HUES48 (cell line): Measurements from ENCODE around the gene SH3BGRL2.
"Not testable (repeated sequence)": the region's sequence is repeated elsewhere in the genome, so short reads cannot be mapped to it uniquely, and the experiment has no call there.

Experiments
- H3K27ac ChIP-seq: one replicate; pipeline ENCODE4 v1.7.0; 2013; ENCODE audit warnings: low read depth, low read length, inconsistent platforms
- H3K27me3 ChIP-seq: 2 replicates; pipeline ENCODE4 v1.6.1; 2013; ENCODE audit warnings: mild to moderate bottlenecking, low read length; ENCODE audit not compliant: control insufficient read depth, insufficient read depth
- H3K36me3 ChIP-seq: 2 replicates; pipeline ENCODE4 v1.6.1; 2013; ENCODE audit warnings: low read length; ENCODE audit not compliant: control insufficient read depth, insufficient read depth
- H3K4me1 ChIP-seq: 2 replicates; pipeline ENCODE4 v1.6.1; 2013; ENCODE audit warnings: mild to moderate bottlenecking, low read length; ENCODE audit not compliant: control insufficient read depth, insufficient read depth
- H3K4me3 ChIP-seq: 2 replicates; pipeline ENCODE4 v1.5.1; 2013; ENCODE audit warnings: mild to moderate bottlenecking, low read depth, low read length
- H3K9ac ChIP-seq: 2 replicates; pipeline ENCODE4 v1.6.1; 2013; ENCODE audit warnings: mild to moderate bottlenecking, low read depth, low read length, moderate library complexity
- H3K9me3 ChIP-seq: 2 replicates; pipeline ENCODE4 v1.6.1; 2013; ENCODE audit warnings: low read length; ENCODE audit not compliant: control insufficient read depth, insufficient read depth

SH3BGRL2 gene

DNA sequence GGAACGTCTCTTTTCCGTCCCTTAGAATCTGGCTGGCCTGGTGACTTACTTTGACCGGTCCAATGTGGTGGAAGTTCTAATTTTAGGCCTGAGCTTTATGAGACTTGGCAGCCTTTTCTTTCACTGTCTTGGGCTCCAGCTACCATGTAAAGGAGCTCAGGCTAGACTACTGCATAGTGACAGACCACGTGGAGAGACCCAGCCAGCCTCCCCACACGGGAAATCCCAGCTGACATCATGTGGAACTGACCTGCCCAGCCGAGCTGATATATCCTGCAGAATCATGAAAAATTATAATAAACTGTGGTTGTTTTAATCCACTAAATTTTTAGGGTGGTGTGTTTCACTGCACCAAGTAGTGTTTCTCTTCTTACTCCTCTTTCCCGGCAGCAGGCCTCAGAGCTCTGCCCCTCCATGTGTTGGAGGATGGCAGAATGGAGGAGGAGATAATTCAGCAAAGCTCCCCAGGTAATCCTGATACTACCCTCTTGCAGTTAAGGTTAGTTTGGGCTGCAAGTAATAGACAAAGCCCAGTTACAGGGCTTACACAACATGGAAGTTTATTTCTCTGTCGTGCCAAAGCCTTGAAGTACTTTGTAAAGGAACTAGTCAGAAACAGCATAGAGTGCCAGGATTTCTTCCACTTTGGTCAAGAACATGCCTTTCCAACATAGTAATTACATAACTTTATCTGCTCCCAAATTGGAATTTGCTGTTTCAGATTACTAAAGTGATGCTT is 87.5 kb downstream of the SH3BGRL2 start:
- Histone ChIP-seq H3K9me3 (no peaks in the 10 kb centered on the region), H3K27ac (no peak overlapping the region), H3K36me3 (no peaks in the 10 kb centered on the region), H3K4me3 (no peak overlapping the region), H3K4me1 (peaks cover 13% of the 10 kb centered on the region), H3K9ac (no peak overlapping the region), H3K27me3 (no peaks in the 10 kb centered on the region)

DNA sequence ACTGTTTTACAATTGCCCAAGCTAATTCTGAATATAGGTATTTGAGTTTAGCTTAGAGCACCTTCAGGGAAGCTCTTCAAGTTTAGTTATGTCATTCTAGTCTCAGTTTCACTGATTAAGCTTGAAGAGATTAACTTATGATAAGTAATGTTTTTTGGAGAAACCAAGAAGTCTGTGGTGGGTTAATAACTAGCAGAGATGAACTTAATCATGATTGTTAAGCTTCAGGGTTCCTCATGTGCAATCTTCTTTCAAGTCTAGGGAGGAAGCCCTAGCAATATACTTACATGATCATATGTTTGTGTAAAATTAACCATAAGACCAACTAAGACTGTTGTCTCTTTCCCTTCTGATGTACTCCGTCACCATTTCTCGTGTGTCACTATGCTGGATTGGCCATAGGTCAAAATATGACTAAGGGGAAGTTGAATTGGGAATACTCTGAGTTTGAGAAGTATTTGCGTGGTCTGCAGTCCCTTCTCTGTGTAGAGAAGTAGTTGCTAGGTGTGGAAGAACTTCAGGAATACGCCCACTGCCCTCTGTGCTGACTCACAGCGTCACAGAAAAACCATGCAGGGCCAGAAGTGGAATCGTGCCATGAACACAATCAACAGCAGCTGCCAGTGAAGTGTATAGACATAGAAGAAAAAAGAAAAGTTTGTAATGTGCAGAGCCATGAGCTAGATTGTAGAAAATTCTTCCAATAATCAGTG is 88.3 kb downstream of the SH3BGRL2 start:
- Histone ChIP-seq H3K4me3 (no peak overlapping the region), H3K27me3 (no peaks in the 10 kb centered on the region), H3K9me3 (no peaks in the 10 kb centered on the region), H3K36me3 (no peaks in the 10 kb centered on the region), H3K9ac (no peak overlapping the region), H3K27ac (no peak overlapping the region), H3K4me1 (peaks cover 7% of the 10 kb centered on the region; the same call in 1 of the 2 replicates)

DNA sequence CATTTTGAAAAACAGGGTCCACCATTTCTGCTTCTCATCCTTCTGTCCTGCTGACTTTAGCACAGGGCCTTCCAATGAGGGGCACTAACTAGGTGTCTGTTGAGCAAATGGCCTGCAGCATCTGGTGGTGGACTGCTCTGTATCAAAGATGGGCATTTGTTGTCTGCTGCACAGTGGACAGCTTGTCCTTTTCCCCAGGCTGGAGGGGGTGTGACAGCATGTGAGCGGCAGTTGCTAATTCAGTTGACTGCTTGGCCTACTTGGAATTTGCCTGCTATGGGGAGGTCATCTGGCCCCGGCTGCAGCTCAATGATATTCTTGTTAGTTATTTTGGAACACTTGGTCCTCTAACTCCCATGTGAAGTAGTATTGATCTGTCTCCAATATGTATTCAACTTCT is 93.7 kb downstream of the SH3BGRL2 start:
- Histone ChIP-seq H3K9me3 (no peaks in the 10 kb centered on the region), H3K4me3 (no peak overlapping the region), H3K9ac (no peak overlapping the region), H3K27ac (no peak overlapping the region), H3K27me3 (no peaks in the 10 kb centered on the region), H3K4me1 (no peaks in the 10 kb centered on the region), H3K36me3 (no peaks in the 10 kb centered on the region)

DNA sequence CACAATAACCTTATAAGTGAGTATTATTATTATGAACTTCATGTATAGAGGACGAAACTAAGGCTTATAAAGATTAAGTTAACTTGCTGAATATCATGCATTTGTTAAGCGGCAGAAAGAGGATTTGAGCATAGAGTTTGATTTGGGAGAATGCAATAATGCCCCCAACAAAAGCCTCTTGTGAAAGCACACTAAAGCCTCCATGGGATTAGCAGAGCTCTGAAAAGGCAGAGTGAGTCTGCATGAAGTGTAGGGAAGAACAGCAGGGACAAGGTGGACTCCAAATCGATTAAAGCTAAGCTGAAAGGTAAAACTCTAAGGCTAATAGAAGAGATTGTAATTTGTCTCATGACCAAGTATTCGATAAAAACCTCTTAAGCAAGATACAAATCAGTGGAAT is 100.3 kb downstream of the SH3BGRL2 start:
- Histone ChIP-seq H3K27me3 (no peaks in the 10 kb centered on the region), H3K27ac (no peak overlapping the region), H3K36me3 (no peaks in the 10 kb centered on the region), H3K4me1 (no peaks in the 10 kb centered on the region), H3K4me3 (no peak overlapping the region), H3K9me3 (no peaks in the 10 kb centered on the region), H3K9ac (no peak overlapping the region)

DNA sequence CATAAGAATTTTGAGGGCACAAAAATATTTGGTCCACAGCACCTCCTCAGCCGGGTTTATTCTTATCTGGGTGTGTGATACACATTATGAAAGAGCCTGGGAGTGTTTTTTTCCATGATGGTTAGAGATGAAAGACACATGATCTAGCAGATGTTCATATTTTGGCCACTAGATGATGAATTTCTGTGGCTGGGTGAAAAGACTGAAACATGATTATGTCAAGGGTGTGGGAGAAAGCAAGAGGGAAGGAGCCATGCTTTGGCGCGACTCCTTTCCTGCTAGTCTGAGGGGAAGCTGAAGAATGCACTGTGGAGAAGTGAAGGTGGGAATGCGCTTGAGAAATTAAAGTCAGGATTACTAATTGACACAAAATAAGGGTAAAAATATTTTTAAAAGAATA is 102.3 kb downstream of the SH3BGRL2 start:
- no peak overlapping the region for H3K4me3 ChIP-seq
- H3K9me3 ChIP-seq = no peaks in the 10 kb centered on the region
- no peak overlapping the region for H3K27ac ChIP-seq
- no peaks in the 10 kb centered on the region for H3K4me1 ChIP-seq
- no peaks in the 10 kb centered on the region for H3K36me3 ChIP-seq
- no peak overlapping the region for H3K9ac ChIP-seq
- no peaks in the 10 kb centered on the region for H3K27me3 ChIP-seq

DNA sequence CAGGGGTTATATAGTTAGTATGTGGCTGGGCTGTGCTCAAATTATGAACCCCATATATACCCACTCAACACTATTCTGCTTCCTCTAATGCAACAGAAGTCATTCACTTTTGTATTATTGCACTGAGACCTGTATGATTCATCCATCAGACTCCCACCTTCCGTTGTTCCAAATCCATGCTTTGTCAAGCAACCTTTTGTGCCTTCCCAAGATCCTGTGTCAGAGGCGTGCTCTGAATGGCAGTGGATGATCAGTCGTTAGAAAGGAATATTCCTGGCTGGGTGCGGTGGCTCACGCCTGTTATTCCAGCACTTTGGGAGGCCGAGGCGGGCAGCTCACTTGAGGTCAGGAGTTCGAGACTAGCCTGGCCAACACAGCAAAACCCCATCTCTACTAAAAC is 103.2 kb downstream of the SH3BGRL2 start:
- no peaks in the 10 kb centered on the region for H3K27me3 ChIP-seq
- no peak overlapping the region for H3K9ac ChIP-seq
- H3K4me3 ChIP-seq = no peak overlapping the region
- no peaks in the 10 kb centered on the region for H3K36me3 ChIP-seq
- H3K9me3 ChIP-seq = no peaks in the 10 kb centered on the region
- no peaks in the 10 kb centered on the region for H3K4me1 ChIP-seq
- no peak overlapping the region for H3K27ac ChIP-seq

DNA sequence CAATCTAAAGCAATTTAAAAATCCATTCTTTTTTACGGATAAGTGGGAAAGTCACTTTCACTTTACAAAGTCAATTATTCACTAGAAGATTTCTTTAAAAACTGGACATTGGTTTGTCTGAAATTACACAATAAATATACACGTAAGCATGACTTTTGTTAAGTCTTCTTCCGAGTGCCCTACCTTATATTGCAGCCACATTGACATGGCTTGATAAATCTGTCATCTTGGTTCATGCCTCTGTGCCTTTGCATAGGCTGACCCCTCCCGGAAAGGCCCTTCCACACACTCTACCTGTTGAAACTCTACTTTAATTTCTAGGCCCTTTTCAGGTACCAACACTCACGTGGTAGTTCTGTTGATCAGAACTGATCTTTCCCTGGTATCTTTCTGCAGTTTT is 104.1 kb downstream of the SH3BGRL2 start:
- no peaks in the 10 kb centered on the region for H3K4me1 ChIP-seq

DNA sequence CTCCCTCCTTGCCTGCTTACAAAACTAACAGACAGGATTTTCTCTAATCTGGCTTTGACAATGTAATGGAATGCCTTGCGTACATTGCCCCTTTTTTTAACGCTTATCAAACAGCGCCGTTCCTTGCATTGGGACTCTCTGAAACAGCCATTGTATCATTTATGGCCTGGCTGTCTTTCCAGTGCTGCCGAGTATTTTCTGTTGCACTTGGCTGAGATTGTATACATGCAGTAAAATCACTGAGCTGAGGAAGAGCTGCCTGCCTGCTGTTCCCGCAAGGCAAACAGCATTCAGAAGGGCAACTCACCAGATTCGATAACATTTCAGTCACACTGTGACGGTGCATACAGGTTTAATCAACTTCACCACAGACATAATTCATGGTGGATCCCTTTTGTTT is 106.0 kb downstream of the SH3BGRL2 start:
- Histone ChIP-seq H3K9me3 (no peaks in the 10 kb centered on the region), H3K27me3 (no peaks in the 10 kb centered on the region)

More for the DNA sequence above, 104.1 kb downstream of the SH3BGRL2 start:
- Histone ChIP-seq H3K27me3 (no peaks in the 10 kb centered on the region), H3K36me3 (no peaks in the 10 kb centered on the region), H3K9ac (no peak overlapping the region), H3K4me3 (no peak overlapping the region), H3K27ac (no peak overlapping the region), H3K9me3 (no peaks in the 10 kb centered on the region)

DNA sequence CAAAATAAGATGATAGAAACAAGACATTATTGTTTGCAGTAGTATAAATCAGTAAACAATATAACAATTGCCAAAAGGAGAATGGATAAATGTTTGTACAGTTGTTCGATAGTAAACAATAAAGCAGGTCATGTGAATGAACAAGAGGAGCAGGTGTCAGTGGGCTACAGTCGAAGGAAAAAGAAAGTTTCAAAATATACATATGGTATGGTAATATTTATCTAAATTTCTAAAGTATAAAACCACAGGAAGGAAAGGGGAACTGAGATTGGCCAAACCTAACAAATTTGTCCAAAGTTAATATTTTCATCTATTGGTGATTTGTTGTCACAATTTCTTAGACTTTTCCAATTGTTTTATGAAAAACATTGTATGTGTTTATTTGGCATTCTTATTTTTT is 110.9 kb downstream of the SH3BGRL2 start:
- no peak overlapping the region for H3K4me3 ChIP-seq
- no peak overlapping the region for H3K27ac ChIP-seq
- no peak overlapping the region for H3K9ac ChIP-seq
- no peaks in the 10 kb centered on the region for H3K36me3 ChIP-seq
- H3K4me1 ChIP-seq = no peaks in the 10 kb centered on the region
- no peaks in the 10 kb centered on the region; the same call in 1 of the 2 replicates for H3K9me3 ChIP-seq
- no peaks in the 10 kb centered on the region for H3K27me3 ChIP-seq

More for the DNA sequence above, 106.0 kb downstream of the SH3BGRL2 start:
- no peak overlapping the region for H3K4me3 ChIP-seq
- H3K4me1 ChIP-seq = no peaks in the 10 kb centered on the region
- no peak overlapping the region for H3K27ac ChIP-seq
- no peaks in the 10 kb centered on the region for H3K36me3 ChIP-seq
- no peak overlapping the region for H3K9ac ChIP-seq

DNA sequence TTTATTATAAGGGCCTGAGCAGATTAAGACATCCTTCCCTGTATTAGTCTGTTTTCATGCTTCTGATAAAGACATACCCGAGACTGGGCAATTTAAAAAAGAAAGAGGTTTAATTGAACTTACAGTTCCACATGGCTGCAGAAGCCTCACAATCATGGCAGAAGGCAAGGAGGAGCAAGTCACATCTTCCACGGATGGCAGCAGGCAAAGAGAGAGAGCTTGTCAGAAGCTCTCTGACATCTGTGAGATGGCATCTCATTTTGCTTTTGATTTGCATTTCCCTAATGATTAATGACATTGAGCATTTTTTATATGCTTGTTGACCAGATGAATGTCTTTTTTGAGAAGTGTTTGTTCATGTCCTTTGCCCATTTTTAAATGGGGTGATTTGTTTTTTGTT is 114.2 kb downstream of the SH3BGRL2 start:
- not testable (repeated sequence) for H3K4me3 ChIP-seq, H3K9ac ChIP-seq, H3K9me3 ChIP-seq, H3K27ac ChIP-seq, H3K4me1 ChIP-seq, H3K36me3 ChIP-seq, H3K27me3 ChIP-seq

DNA sequence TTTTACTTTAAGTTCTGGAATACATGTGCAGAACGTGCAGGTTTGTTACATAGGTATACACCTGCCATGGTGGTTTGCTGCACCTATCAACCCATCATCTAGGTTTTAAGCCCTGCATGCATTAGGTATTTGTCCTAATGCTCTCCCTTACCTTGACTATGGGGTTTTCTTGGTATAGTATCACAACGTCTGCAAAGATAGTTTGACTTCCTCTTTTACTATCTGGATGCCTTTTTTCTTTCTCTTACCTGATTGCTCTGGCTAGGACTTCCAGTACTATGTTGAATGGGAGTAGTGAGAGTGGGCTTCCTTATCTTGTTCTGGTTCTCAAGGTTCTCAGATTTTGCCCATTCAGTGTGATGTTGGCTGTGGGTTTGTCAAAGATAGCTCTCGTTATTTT is 115.2 kb downstream of the SH3BGRL2 start:
- not testable (repeated sequence) for H3K27ac ChIP-seq, H3K9me3 ChIP-seq, H3K4me3 ChIP-seq, H3K27me3 ChIP-seq, H3K9ac ChIP-seq, H3K4me1 ChIP-seq, H3K36me3 ChIP-seq
